ENCODE data around the gene TMEM271.

GRCh38 chr4:525660-526059 is 50.4 kb downstream of the TMEM271 start:
- TF ChIP-seq POLR2A (IDR thresholded peaks at IDR 0.05) (no peak), CTCF (IDR thresholded peaks at IDR 0.05 in 4 of 5, conservative IDR thresholded peaks at IDR 0.05 in 1 of 5) (no peak)

All from gastrocnemius medialis (tissue), 4 donors.